ENCODE measurements around the gene CYP51A1. TPM values are rescaled to one million over a fixed set of nuclear protein-coding genes. Genes with fewer than 3 reads are reported as not detected.

Gene CYP51A1
- total RNA-seq, 1 donor from 2014 or later: 130 TPM

DNA sequence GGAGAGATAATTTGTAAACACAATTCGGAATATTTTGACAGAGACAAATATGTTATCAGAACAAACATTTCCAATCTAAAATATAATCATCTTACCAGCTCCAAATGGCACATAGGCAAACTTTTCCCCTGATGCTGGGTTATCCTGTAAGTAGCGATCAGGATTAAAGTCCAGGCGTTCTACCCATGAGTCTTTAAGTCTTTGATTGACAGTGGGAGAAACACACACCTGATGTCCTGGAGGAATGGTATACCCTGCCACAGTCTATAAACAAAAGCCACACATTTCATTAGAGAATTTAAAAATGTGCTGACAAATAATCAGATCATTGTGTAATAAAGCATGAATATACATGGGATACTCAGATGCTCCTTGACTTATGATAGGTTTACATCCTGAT is 17.3 kb downstream of the CYP51A1 start:
- peaks cover 74% of the 10 kb centered on the region for H3K79me2 ChIP-seq (ENCODE audit: low read depth)
- Mint-ChIP-seq H3K36me3 (peaks cover 60% of the 10 kb centered on the region), H3K9me3 (no peaks in the 10 kb centered on the region), H3K4me1 (peaks cover 6% of the 10 kb centered on the region), H3K27ac (no peak overlapping the region), H3K27me3 (ENCODE audit: insufficient read depth, low read depth) (no peaks in the 10 kb centered on the region), H3K4me3 (no peak overlapping the region)
- H3F3A ChIP-seq (ENCODE audit: low read depth): peaks cover 5% of the 10 kb centered on the region
- H3K4me1 ChIP-seq: no peaks in the 10 kb centered on the region
- TF ChIP-seq EZH2 (IDR thresholded peaks at IDR 0.05) (no peak), EZH2phosphoT487 (IDR thresholded peaks at IDR 0.05) (no peak)
- TF ChIP-seq, protein P1, sequence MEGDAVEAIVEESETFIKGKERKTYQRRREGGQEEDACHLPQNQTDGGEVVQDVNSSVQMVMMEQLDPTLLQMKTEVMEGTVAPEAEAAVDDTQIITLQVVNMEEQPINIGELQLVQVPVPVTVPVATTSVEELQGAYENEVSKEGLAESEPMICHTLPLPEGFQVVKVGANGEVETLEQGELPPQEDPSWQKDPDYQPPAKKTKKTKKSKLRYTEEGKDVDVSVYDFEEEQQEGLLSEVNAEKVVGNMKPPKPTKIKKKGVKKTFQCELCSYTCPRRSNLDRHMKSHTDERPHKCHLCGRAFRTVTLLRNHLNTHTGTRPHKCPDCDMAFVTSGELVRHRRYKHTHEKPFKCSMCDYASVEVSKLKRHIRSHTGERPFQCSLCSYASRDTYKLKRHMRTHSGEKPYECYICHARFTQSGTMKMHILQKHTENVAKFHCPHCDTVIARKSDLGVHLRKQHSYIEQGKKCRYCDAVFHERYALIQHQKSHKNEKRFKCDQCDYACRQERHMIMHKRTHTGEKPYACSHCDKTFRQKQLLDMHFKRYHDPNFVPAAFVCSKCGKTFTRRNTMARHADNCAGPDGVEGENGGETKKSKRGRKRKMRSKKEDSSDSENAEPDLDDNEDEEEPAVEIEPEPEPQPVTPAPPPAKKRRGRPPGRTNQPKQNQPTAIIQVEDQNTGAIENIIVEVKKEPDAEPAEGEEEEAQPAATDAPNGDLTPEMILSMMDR (IDR thresholded peaks at IDR 0.05): no peak
- no peaks in the 10 kb centered on the region for H3K9me3 ChIP-seq (ENCODE audit: low read depth)
- H3K36me3 ChIP-seq: peaks cover 30% of the 10 kb centered on the region
- H2AFZ ChIP-seq (replicated peaks): no peak overlapping the region
- no peak for DNase-seq (ENCODE audit: low spot score)
- H3K4me2 ChIP-seq: no peak overlapping the region
- H4K20me1 ChIP-seq (ENCODE audit: low read depth): peaks cover 29% of the 10 kb centered on the region
- H3K9ac ChIP-seq: no peak overlapping the region
- H3K4me3 ChIP-seq: no peak overlapping the region
- no peak overlapping the region for H3K27ac ChIP-seq
- H3K27me3 ChIP-seq: no peaks in the 10 kb centered on the region

DNA sequence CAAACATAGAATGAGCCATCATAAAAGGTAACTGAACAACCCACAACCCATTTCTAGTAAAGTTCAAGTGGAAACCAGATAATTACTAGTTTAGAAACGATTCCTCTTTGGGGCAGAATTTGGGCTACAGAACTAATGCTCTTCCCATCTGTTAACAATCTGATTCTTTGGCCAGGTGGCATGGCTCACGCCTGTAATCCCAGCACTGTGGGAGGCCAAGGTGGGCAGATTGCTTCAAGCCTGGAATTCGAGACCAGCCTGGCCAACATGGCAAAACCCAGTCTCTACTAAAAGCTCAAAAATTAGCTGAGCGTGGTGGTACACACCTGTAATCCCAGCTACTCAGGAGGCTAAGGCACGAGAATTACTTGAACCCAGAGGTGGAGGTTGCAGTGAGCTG is 18.5 kb downstream of the CYP51A1 start:
- no peaks in the 10 kb centered on the region for H3K27me3 ChIP-seq
- H3K9me3 ChIP-seq (ENCODE audit: low read depth): no peaks in the 10 kb centered on the region
- no peak overlapping the region for H3K9ac ChIP-seq
- Mint-ChIP-seq H3K4me3 (no peak overlapping the region), H3K4me1 (peaks cover 6% of the 10 kb centered on the region), H3K27ac (no peak overlapping the region), H3K36me3 (peaks cover 57% of the 10 kb centered on the region), H3K27me3 (ENCODE audit: insufficient read depth, low read depth) (no peaks in the 10 kb centered on the region), H3K9me3 (no peaks in the 10 kb centered on the region)
- H3K79me2 ChIP-seq (ENCODE audit: low read depth): peaks cover 63% of the 10 kb centered on the region
- H3F3A ChIP-seq (ENCODE audit: low read depth): peaks cover 12% of the 10 kb centered on the region
- peaks cover 22% of the 10 kb centered on the region for H3K36me3 ChIP-seq
- TF ChIP-seq EZH2 (IDR thresholded peaks at IDR 0.05) (no peak), EZH2phosphoT487 (IDR thresholded peaks at IDR 0.05) (no peak)
- TF ChIP-seq, protein P1 (IDR thresholded peaks at IDR 0.05): no peak
- no peak overlapping the region for H2AFZ ChIP-seq (replicated peaks)
- no peak overlapping the region for H3K4me2 ChIP-seq
- peaks cover 22% of the 10 kb centered on the region for H4K20me1 ChIP-seq (ENCODE audit: low read depth)
- H3K27ac ChIP-seq: no peak overlapping the region
- DNase-seq (ENCODE audit: low spot score): no peak
- H3K4me1 ChIP-seq: no peaks in the 10 kb centered on the region
- H3K4me3 ChIP-seq: no peak overlapping the region

- Mint-ChIP-seq H3K9me3 (no peaks in the 10 kb centered on the region), H3K4me3 (no peak overlapping the region), H3K36me3 (peaks cover 43% of the 10 kb centered on the region), H3K27ac (no peak overlapping the region), H3K27me3 (ENCODE audit: insufficient read depth, low read depth) (no peaks in the 10 kb centered on the region), H3K4me1 (no peaks in the 10 kb centered on the region)
- Histone ChIP-seq H3K4me1 (no peaks in the 10 kb centered on the region), H3K27ac (no peak overlapping the region), H3K9ac (no peak overlapping the region), H3F3A (ENCODE audit: low read depth) (peaks cover 30% of the 10 kb centered on the region), H4K20me1 (ENCODE audit: low read depth) (peaks cover 3% of the 10 kb centered on the region), H3K4me3 (no peak overlapping the region), H3K9me3 (ENCODE audit: low read depth) (no peaks in the 10 kb centered on the region), H3K27me3 (no peaks in the 10 kb centered on the region), H3K79me2 (ENCODE audit: low read depth) (peaks cover 19% of the 10 kb centered on the region), H3K4me2 (no peak overlapping the region), H3K36me3 (peaks cover 24% of the 10 kb centered on the region), H2AFZ (replicated peaks) (no peak overlapping the region)
- DNase-seq (ENCODE audit: low spot score): no peak
- TF ChIP-seq, protein P1 (IDR thresholded peaks at IDR 0.05): no peak
- TF ChIP-seq EZH2 (IDR thresholded peaks at IDR 0.05) (no peak), EZH2phosphoT487 (IDR thresholded peaks at IDR 0.05) (no peak)
Measured at GRCh38 chr7:92110857-92111256, 23.4 kb downstream of the CYP51A1 start.

All from neural progenitor cell (in vitro differentiated cells).